Nephron (organoid): ENCODE measurements around the gene CORO7.
"Not testable (repeated sequence)": the region's sequence is repeated elsewhere in the genome, so short reads cannot be mapped to it uniquely, and the experiment has no call there.

Experiments
- H3K27ac Mint-ChIP-seq, 3 experiments: 2 replicates each; pipeline ENCODE4 v1.8.0; 2020; ENCODE audit warnings: mixed read lengths in 3 of 3, mild to moderate bottlenecking in 2 of 3, moderate library complexity in 1 of 3
- H3K27me3 Mint-ChIP-seq: 2 replicates; pipeline ENCODE4 v1.8.0; 2021; ENCODE audit warnings: low read depth, mild to moderate bottlenecking, moderate library complexity, mixed read lengths
- H3K36me3 Mint-ChIP-seq: 2 replicates; pipeline ENCODE4 v1.8.0; 2020; ENCODE audit warnings: low read depth, mixed read lengths
- H3K4me1 Mint-ChIP-seq: 2 replicates; pipeline ENCODE4 v1.8.0; 2020; ENCODE audit warnings: mixed read lengths
- H3K4me3 Mint-ChIP-seq, 3 experiments: 2 replicates each; pipeline ENCODE4 v1.8.0; 2020; ENCODE audit warnings: mild to moderate bottlenecking in 3 of 3, mixed read lengths in 3 of 3, moderate library complexity in 2 of 3
- H3K9me3 Mint-ChIP-seq: 2 replicates; pipeline ENCODE4 v1.8.0; 2020; ENCODE audit warnings: mixed read lengths
- CTCF ChIP-seq, 3 experiments: fragments of 200-600 bp; sonication (generic); IDR thresholded peaks; one replicate each; pipeline ENCODE4 v1.5.0; 2021; ENCODE audit warnings: antibody characterized with exemption in 3 of 3; ENCODE audit not compliant: unreplicated experiment in 3 of 3

Gene CORO7

GRCh38 chr16:4349332-4349731 is 67.1 kb downstream of the CORO7 start:
- Mint-ChIP-seq H3K4me3 (peak overlapping the region; percentile 13 to 54 (median 30)), H3K36me3 (peaks cover 3% of the 10 kb centered on the region), H3K4me1 (peaks cover 12% of the 10 kb centered on the region), H3K9me3 (no peaks in the 10 kb centered on the region), H3K27ac (no peak overlapping the region), H3K27me3 (no peaks in the 10 kb centered on the region)
- no peak for TF ChIP-seq CTCF (IDR thresholded peaks at IDR 0.05; ENCODE audit: unreplicated experiment in 3 of 3)

- Mint-ChIP-seq H3K4me1 (peaks cover 12% of the 10 kb centered on the region), H3K27me3 (no peaks in the 10 kb centered on the region), H3K36me3 (peaks cover 9% of the 10 kb centered on the region), H3K27ac (peak overlapping the region in 1 of 3 experiments; percentile 26), H3K4me3 (peak overlapping the region in 2 of 3 experiments; percentile 31 to 33), H3K9me3 (no peaks in the 10 kb centered on the region)
- TF ChIP-seq CTCF (IDR thresholded peaks at IDR 0.05; ENCODE audit: unreplicated experiment in 3 of 3), result no peak
Measured at GRCh38 chr16:4347765-4348509, 68.5 kb downstream of the CORO7 start.

GRCh38 chr16:4347010-4347409 is 69.4 kb downstream of the CORO7 start:
- H3K4me3 Mint-ChIP-seq, result peak overlapping the region in 2 of 3 experiments; percentile 36 to 56

GRCh38 chr16:4345836-4346781 is 70.3 kb downstream of the CORO7 start:
- Mint-ChIP-seq H3K27me3 (no peaks in the 10 kb centered on the region), H3K27ac (no peak overlapping the region), H3K4me1 (peaks cover 5% of the 10 kb centered on the region), H3K36me3 (peaks cover 9% of the 10 kb centered on the region), H3K4me3 (no peak overlapping the region), H3K9me3 (no peaks in the 10 kb centered on the region)
- TF ChIP-seq CTCF (IDR thresholded peaks at IDR 0.05; ENCODE audit: unreplicated experiment in 3 of 3), result no peak

More at GRCh38 chr16:4347010-4347409, 69.4 kb downstream of the CORO7 start:
- Mint-ChIP-seq H3K9me3 (no peaks in the 10 kb centered on the region), H3K27ac (no peak overlapping the region), H3K27me3 (no peaks in the 10 kb centered on the region), H3K36me3 (peaks cover 9% of the 10 kb centered on the region), H3K4me1 (peaks cover 12% of the 10 kb centered on the region)
- TF ChIP-seq CTCF (IDR thresholded peaks at IDR 0.05; ENCODE audit: unreplicated experiment in 3 of 3), result no peak

- Mint-ChIP-seq H3K9me3 (no peaks in the 10 kb centered on the region), H3K27me3 (no peaks in the 10 kb centered on the region), H3K4me3 (no peak overlapping the region), H3K27ac (peak overlapping the region in 2 of 3 experiments; percentile 49 to 59), H3K4me1 (no peaks in the 10 kb centered on the region), H3K36me3 (peaks cover 9% of the 10 kb centered on the region)
- TF ChIP-seq CTCF (IDR thresholded peaks at IDR 0.05; ENCODE audit: unreplicated experiment in 3 of 3), result no peak
Measured at GRCh38 chr16:4344983-4345835, 71.2 kb downstream of the CORO7 start.

- H3K9me3 Mint-ChIP-seq, H3K4me1 Mint-ChIP-seq, H3K27me3 Mint-ChIP-seq, H3K4me3 Mint-ChIP-seq, H3K36me3 Mint-ChIP-seq: not testable (repeated sequence)
- peak overlapping the region in 2 of 3 experiments; percentile 49 to 59 for H3K27ac Mint-ChIP-seq
Measured at GRCh38 chr16:4344300-4344982, 72.0 kb downstream of the CORO7 start.
